DOHH2 (cell line): ENCODE results near the gene ACP6.
A peak's percentile ranks its signal among the peaks of the same experiment; 100 is the strongest.

Experiments
- H3F3A ChIP-seq: fragments of 200-600 bp; sonication (generic), shearing (Covaris generic); 2 replicates; pipeline ENCODE4 v1.6.0; 2016; ENCODE audit warnings: antibody characterized with exemption, mild to moderate bottlenecking; ENCODE audit not compliant: control insufficient read depth, insufficient read depth
- H3K27ac ChIP-seq: fragments of 200-600 bp; sonication (generic); 2 replicates; pipeline ENCODE4 v1.5.1; 2014; ENCODE audit warnings: low read depth, mild to moderate bottlenecking, low read length, moderate library complexity
- H3K27me3 ChIP-seq: fragments of 200-600 bp; sonication (generic); 2 replicates; pipeline ENCODE4 v1.6.1; 2014; ENCODE audit warnings: mild to moderate bottlenecking, low read length, mixed read lengths; ENCODE audit not compliant: control insufficient read depth
- H3K36me3 ChIP-seq: fragments of 200-600 bp; sonication (generic); 2 replicates; pipeline ENCODE4 v1.6.1; 2014; ENCODE audit warnings: mild to moderate bottlenecking, low read length, moderate library complexity, mixed read lengths; ENCODE audit not compliant: control insufficient read depth
- H3K4me1 ChIP-seq: fragments of 200-600 bp; sonication (generic); 2 replicates; pipeline ENCODE4 v1.6.1; 2014; ENCODE audit warnings: mild to moderate bottlenecking, low read length, mixed read lengths; ENCODE audit not compliant: control insufficient read depth
- H3K4me2 ChIP-seq: fragments of 200-600 bp; sonication (generic); 2 replicates; pipeline ENCODE4 v1.6.0; 2014; ENCODE audit warnings: mild to moderate bottlenecking, low read length, moderate library complexity
- H3K4me3 ChIP-seq: fragments of 200-600 bp; sonication (generic); 2 replicates; pipeline ENCODE4 v1.5.1; 2014; ENCODE audit warnings: mild to moderate bottlenecking, low read length, mixed read lengths
- H3K79me2 ChIP-seq: fragments of 200-600 bp; sonication (generic); 2 replicates; pipeline ENCODE4 v1.6.1; 2014; ENCODE audit warnings: mild to moderate bottlenecking, low read length, mixed read lengths; ENCODE audit not compliant: control insufficient read depth
- H3K9me2 ChIP-seq: fragments of 200-600 bp; sonication (generic); replicated peaks from 2 replicates; pipeline ENCODE4 v1.6.1; 2014; ENCODE audit warnings: mild to moderate bottlenecking, low read length, mixed read lengths; ENCODE audit not compliant: control insufficient read depth
- H3K9me3 ChIP-seq: fragments of 200-600 bp; sonication (generic); 2 replicates; pipeline ENCODE4 v1.6.1; 2014; ENCODE audit warnings: antibody characterized with exemption, low read length, mixed read lengths; ENCODE audit not compliant: control insufficient read depth, insufficient read depth
- H4K20me1 ChIP-seq: fragments of 200-600 bp; sonication (generic); 2 replicates; pipeline ENCODE4 v1.6.0; 2014; ENCODE audit warnings: low read depth, mild to moderate bottlenecking, antibody characterized with exemption, low read length, moderate library complexity; ENCODE audit not compliant: control insufficient read depth, insufficient read depth
- CTCF ChIP-seq: fragments of 200-600 bp; sonication (generic); IDR thresholded peaks from one replicate; pipeline ENCODE4 v1.5.1; 2014; ENCODE audit warnings: antibody characterized with exemption, mild to moderate bottlenecking, low read depth, low read length; ENCODE audit not compliant: poor library complexity, severe bottlenecking
- EZH2phosphoT487 ChIP-seq: fragments of 200-600 bp; sonication (generic); IDR thresholded peaks from 2 replicates; pipeline ENCODE4 v1.6.1; 2017; ENCODE audit warnings: borderline replicate concordance, mild to moderate bottlenecking, antibody characterized with exemption, low read length, moderate library complexity, mixed read lengths

ACP6 gene

GRCh38 chr1:147647796-147648633 lies 22.3 kb downstream of the ACP6 start:
- peaks cover 19% of the 10 kb centered on the region for H3K36me3 ChIP-seq
- no peak for TF ChIP-seq EZH2phosphoT487
- TF ChIP-seq CTCF = no peak
- H3F3A ChIP-seq = no peaks in the 10 kb centered on the region
- no peaks in the 10 kb centered on the region for H3K79me2 ChIP-seq
- no peak overlapping the region for H3K4me3 ChIP-seq
- no peaks in the 10 kb centered on the region for H4K20me1 ChIP-seq
- H3K4me1 ChIP-seq = no peaks in the 10 kb centered on the region
- H3K27me3 ChIP-seq = no peaks in the 10 kb centered on the region
- H3K27ac ChIP-seq = no peak overlapping the region
- H3K9me3 ChIP-seq = no peaks in the 10 kb centered on the region
- no peak overlapping the region for H3K4me2 ChIP-seq
- no peaks in the 10 kb centered on the region for H3K9me2 ChIP-seq

DNA sequence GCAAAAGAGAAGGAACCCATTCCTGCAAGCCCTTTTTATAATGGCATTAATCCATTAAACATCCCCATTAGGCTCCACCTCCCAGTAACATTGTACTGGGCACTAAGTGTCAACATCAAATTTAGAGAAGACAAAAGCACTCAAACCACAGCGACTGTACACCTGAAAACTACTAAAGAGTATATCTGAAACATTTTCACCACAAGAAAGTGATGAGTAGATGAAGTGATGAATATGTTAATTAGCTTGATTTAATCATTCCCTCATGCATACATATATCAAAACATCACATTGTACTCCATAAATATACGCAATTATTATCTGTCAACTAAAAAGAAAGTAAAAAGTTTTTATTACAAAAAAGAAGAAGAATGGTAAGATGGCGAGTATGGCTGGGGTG lies 26.4 kb downstream of the ACP6 start:
- Histone ChIP-seq H3K27me3 (no peaks in the 10 kb centered on the region), H3K4me1 (no peaks in the 10 kb centered on the region), H3K79me2 (no peaks in the 10 kb centered on the region), H3K36me3 (no peaks in the 10 kb centered on the region; the same call in 1 of the 2 replicates), H3K9me3 (no peaks in the 10 kb centered on the region), H3K4me2 (no peak overlapping the region), H3K27ac (no peak overlapping the region), H3K4me3 (no peak overlapping the region), H3K9me2 (no peaks in the 10 kb centered on the region), H3F3A (no peaks in the 10 kb centered on the region), H4K20me1 (no peaks in the 10 kb centered on the region)
- TF ChIP-seq EZH2phosphoT487 (no peak), CTCF (no peak)

DNA sequence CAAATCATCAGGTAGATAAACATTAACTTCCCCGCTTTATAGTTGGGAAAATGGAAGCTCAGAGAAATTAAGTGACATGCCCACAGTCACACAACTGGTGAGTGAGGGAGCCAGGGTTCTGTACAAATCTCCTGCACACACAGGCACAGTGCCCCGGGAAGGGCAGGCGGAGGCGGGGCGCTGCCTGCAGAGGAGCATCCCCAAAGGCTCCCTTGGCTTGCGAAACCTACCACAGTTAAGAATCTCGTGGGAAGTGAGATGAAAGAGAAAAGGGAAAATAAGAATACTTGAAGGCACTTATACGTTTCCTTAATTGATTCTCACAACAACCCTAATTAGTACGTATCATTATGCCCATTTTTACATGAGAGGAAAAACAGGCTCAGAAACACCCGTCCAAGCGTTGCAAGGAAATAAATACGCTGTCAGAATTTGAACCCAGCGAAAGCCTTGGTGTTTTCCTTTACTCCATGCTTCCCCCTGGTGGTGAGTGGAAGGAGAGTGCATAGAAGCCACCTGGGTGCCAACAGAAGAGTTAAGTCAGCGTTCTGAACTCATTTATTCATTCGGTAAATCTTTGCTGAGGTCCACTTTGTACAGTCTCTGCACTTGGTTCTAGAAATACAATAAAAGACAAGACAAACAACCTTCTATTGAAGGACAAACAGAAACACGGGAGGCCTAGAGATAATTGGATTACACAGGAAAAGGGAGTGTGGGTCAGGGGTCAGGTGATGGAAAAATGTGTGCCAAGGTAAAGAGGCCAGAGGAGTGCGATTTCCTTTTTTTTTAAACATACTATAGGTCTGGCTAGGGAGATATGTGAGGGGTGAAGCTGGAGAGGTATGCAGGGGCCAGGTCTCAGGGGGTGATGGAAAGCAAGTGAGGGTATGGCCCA lies 28.4 kb downstream of the ACP6 start:
- no peaks in the 10 kb centered on the region for H3K27me3 ChIP-seq
- no peaks in the 10 kb centered on the region for H3K9me3 ChIP-seq
- no peaks in the 10 kb centered on the region for H4K20me1 ChIP-seq
- H3K4me3 ChIP-seq = no peak overlapping the region
- peak; percentile 87 for TF ChIP-seq CTCF
- no peak for TF ChIP-seq EZH2phosphoT487
- no peak overlapping the region for H3K4me2 ChIP-seq
- no peaks in the 10 kb centered on the region for H3K9me2 ChIP-seq
- no peaks in the 10 kb centered on the region for H3K4me1 ChIP-seq
- no peak overlapping the region for H3K27ac ChIP-seq
- H3K36me3 ChIP-seq = no peaks in the 10 kb centered on the region
- no peaks in the 10 kb centered on the region for H3K79me2 ChIP-seq
- H3F3A ChIP-seq = no peaks in the 10 kb centered on the region
